CD4-positive, alpha-beta T cell (primary cell): ENCODE data around the gene OR52M1. TPM values are rescaled to one million over a fixed set of nuclear protein-coding genes. Genes with fewer than 3 reads are reported as not detected.

ENCODE experiments used
- ATAC-seq: fragments of 200-7000 bp; cut with Tn5 transposase; one replicate; pipeline ENCODE4 v1.10.0; 2022; ENCODE audit warnings: mild to moderate bottlenecking; ENCODE audit not compliant: poor library complexity
- CTCF ChIA-PET: fragments of 350-600 bp; sonication (Branson Sonifier 250); formaldehyde crosslinking; loops from one replicate; lab custom pipeline; 2021; ENCODE audit warnings: antibody characterized with exemption, inconsistent platforms; lab: Charles Lee
- POLR2A ChIA-PET: fragments of 350-600 bp; sonication (Branson Sonifier 250); formaldehyde crosslinking; loops from one replicate; lab custom pipeline; 2021; ENCODE audit warnings: antibody characterized with exemption, inconsistent platforms; lab: Charles Lee
- DNase-seq, 14 experiments: peaks; one replicate each; pipeline ENCODE4 v3.0.0-alpha.2; 2013 to 2020; ENCODE audit warnings: mixed read lengths in 2 of 14
- H3K27ac ChIP-seq, 2 donors: one replicate each; pipeline versions ENCODE4 v1.5.1 to v1.7.0; 2013; ENCODE audit warnings: low read length in 2 of 2, low read depth in 1 of 2, mild to moderate bottlenecking in 1 of 2
- H3K27me3 ChIP-seq, 2 experiments: 1 replicate in 1 of 2; 2 replicates in 1 of 2; pipeline versions ENCODE4 v1.6.1 to v1.7.0; 2013; ENCODE audit warnings: low read length in 2 of 2, control low read depth in 1 of 2, mild to moderate bottlenecking in 1 of 2, moderate library complexity in 1 of 2; ENCODE audit not compliant: insufficient read depth in 2 of 2, control insufficient read depth in 1 of 2
- H3K36me3 ChIP-seq: one replicate; pipeline ENCODE4 v1.6.1; 2013; ENCODE audit warnings: low read length, control low read depth; ENCODE audit not compliant: insufficient read depth
- H3K4me1 ChIP-seq: one replicate; pipeline ENCODE4 v1.6.1; 2013; ENCODE audit warnings: low read length, control low read depth; ENCODE audit not compliant: insufficient read depth
- H3K4me3 ChIP-seq: one replicate; pipeline ENCODE4 v1.5.1; 2013; ENCODE audit warnings: mild to moderate bottlenecking, low read length, moderate library complexity
- H3K9me3 ChIP-seq, 2 experiments: 1 replicate in 1 of 2; 2 replicates in 1 of 2; pipeline versions ENCODE4 v1.6.1 to v1.7.0; 2013; ENCODE audit warnings: low read length in 2 of 2, mild to moderate bottlenecking in 2 of 2, control low read depth in 1 of 2, moderate library complexity in 1 of 2; ENCODE audit not compliant: control insufficient read depth in 1 of 2, insufficient read depth in 1 of 2
- H3K27ac Mint-ChIP-seq: one replicate; pipeline ENCODE4 v1.8.0; 2020; ENCODE audit warnings: mixed read lengths
- H3K27me3 Mint-ChIP-seq: one replicate; pipeline ENCODE4 v1.8.0; 2021; ENCODE audit warnings: mixed read lengths
- H3K36me3 Mint-ChIP-seq: one replicate; pipeline ENCODE4 v1.8.0; 2021; ENCODE audit warnings: low read depth, mixed read lengths
- H3K4me1 Mint-ChIP-seq: one replicate; pipeline ENCODE4 v1.8.0; 2021; ENCODE audit warnings: low read depth, mixed read lengths
- H3K4me3 Mint-ChIP-seq: one replicate; pipeline ENCODE4 v1.8.0; 2020; ENCODE audit warnings: mild to moderate bottlenecking, mixed read lengths
- H3K9me3 Mint-ChIP-seq: one replicate; pipeline ENCODE4 v1.8.0; 2020; ENCODE audit warnings: mixed read lengths
- CTCF ChIP-seq: fragments of 200-600 bp; IDR thresholded peaks from one replicate; pipeline ENCODE4 v1.8.0; 2022; ENCODE audit warnings: antibody characterized with exemption, mild to moderate bottlenecking
- intact Hi-C, 2 experiments: fragments of 100-400 bp; cut with DNase I in 1 of 2; cut with micrococcal nuclease in 1 of 2; formaldehyde crosslinking; loops; one replicate each; pipeline versions ENCODE4 v1.15.1 to v1.9.0; 2023 to 2025; cut with DNase I, micrococcal nuclease
- total RNA-seq, 174 experiments: library from RNA in 2 of 174; stranded (reverse) in 2 of 174; gene quantifications; one replicate each; pipeline ENCODE4 v1.2.3 and lab custom pipeline; 2021 to 2026

OR52M1 gene
- total RNA-seq, 2 experiments from 2014 or later = not detected

GRCh38 chr11:4514196-4514595 lies 30.8 kb upstream of the OR52M1 start:
- no peak for TF ChIP-seq CTCF
- Histone ChIP-seq H3K4me3 (no peak overlapping the region), H3K4me1 (no peaks in the 10 kb centered on the region), H3K27ac (no peak overlapping the region), H3K36me3 (no peaks in the 10 kb centered on the region), H3K27me3 (no peaks in the 10 kb centered on the region), H3K9me3 (no peaks in the 10 kb centered on the region)
- intact Hi-C loops = no loop called here
- H3K27ac Mint-ChIP-seq = no peak overlapping the region
- no peaks in the 10 kb centered on the region for H3K9me3 Mint-ChIP-seq
- CTCF ChIA-PET = no interaction called here
- no peak overlapping the region for H3K4me3 Mint-ChIP-seq
- H3K36me3 Mint-ChIP-seq = no peaks in the 10 kb centered on the region
- no peaks in the 10 kb centered on the region for H3K4me1 Mint-ChIP-seq
- peaks cover 13% of the 10 kb centered on the region for H3K27me3 Mint-ChIP-seq
- POLR2A ChIA-PET = no interaction called here
- DNase-seq (no peak), ATAC-seq (no peak)

GRCh38 chr11:4522339-4522738 lies 22.7 kb upstream of the OR52M1 start:
- intact Hi-C loops = no loop called here
- ATAC-seq (no peak), DNase-seq (no peak)
- H3K4me1 Mint-ChIP-seq = no peaks in the 10 kb centered on the region
- Histone ChIP-seq H3K4me3 (no peak overlapping the region), H3K27ac (no peak overlapping the region), H3K9me3 (no peaks in the 10 kb centered on the region), H3K4me1 (no peaks in the 10 kb centered on the region), H3K36me3 (no peaks in the 10 kb centered on the region), H3K27me3 (no peaks in the 10 kb centered on the region)
- H3K36me3 Mint-ChIP-seq = no peaks in the 10 kb centered on the region
- no peak overlapping the region for H3K27ac Mint-ChIP-seq
- TF ChIP-seq CTCF = no peak
- no peaks in the 10 kb centered on the region for H3K9me3 Mint-ChIP-seq
- no peak overlapping the region for H3K4me3 Mint-ChIP-seq
- CTCF ChIA-PET = no interaction called here
- POLR2A ChIA-PET = no interaction called here
- peaks cover 44% of the 10 kb centered on the region for H3K27me3 Mint-ChIP-seq

- H3K9me3 ChIP-seq = no peaks in the 10 kb centered on the region
- Mint-ChIP-seq H3K27me3 (peaks cover 45% of the 10 kb centered on the region), H3K36me3 (no peaks in the 10 kb centered on the region), H3K4me1 (no peaks in the 10 kb centered on the region), H3K27ac (no peak overlapping the region), H3K4me3 (no peak overlapping the region), H3K9me3 (no peaks in the 10 kb centered on the region)
- ATAC-seq (no peak), DNase-seq (no peak)
- no peaks in the 10 kb centered on the region for H3K36me3 ChIP-seq
- CTCF ChIA-PET = no interaction called here
- no peak overlapping the region for H3K4me3 ChIP-seq
- H3K27ac ChIP-seq = no peak overlapping the region
- no peak for TF ChIP-seq CTCF
- no peaks in the 10 kb centered on the region for H3K27me3 ChIP-seq
- H3K4me1 ChIP-seq = no peaks in the 10 kb centered on the region
- intact Hi-C loops = no loop called here
- POLR2A ChIA-PET = no interaction called here
Observed at GRCh38 chr11:4522752-4523151, 22.2 kb upstream of the OR52M1 start.
